ENCODE measurements around the gene CMPK2.

The CMPK2 gene

GRCh38 chr2:6872394-6872793 lies 6.7 kb upstream of the CMPK2 start:
- no peak overlapping the region for H3K4me2 ChIP-seq
- H3K4me3 ChIP-seq (IDR thresholded peaks at IDR 0.05; ENCODE audit: insufficient read depth, low read depth, low read length), result no peak overlapping the region
- H3K9ac ChIP-seq, result no peak overlapping the region
- H3K4me1 ChIP-seq (ENCODE audit: low read depth, poor library complexity, severe bottlenecking), result peaks cover 7% of the 10 kb centered on the region
- no peaks in the 10 kb centered on the region for H4K20me1 ChIP-seq (ENCODE audit: insufficient read depth)
- no peaks in the 10 kb centered on the region for H3K79me2 ChIP-seq (ENCODE audit: insufficient read depth, low read depth)
- no peaks in the 10 kb centered on the region for H3K27me3 ChIP-seq (ENCODE audit: insufficient read depth, low read depth)
- no peak overlapping the region for H2AFZ ChIP-seq (ENCODE audit: low read depth)
- no peaks in the 10 kb centered on the region for H3K36me3 ChIP-seq (ENCODE audit: insufficient read depth)
- no peak for TF ChIP-seq CTCF (conservative IDR thresholded peaks at IDR 0.05; ENCODE audit: low read depth, low read length)
- no peak overlapping the region for H3K27ac ChIP-seq

DNA sequence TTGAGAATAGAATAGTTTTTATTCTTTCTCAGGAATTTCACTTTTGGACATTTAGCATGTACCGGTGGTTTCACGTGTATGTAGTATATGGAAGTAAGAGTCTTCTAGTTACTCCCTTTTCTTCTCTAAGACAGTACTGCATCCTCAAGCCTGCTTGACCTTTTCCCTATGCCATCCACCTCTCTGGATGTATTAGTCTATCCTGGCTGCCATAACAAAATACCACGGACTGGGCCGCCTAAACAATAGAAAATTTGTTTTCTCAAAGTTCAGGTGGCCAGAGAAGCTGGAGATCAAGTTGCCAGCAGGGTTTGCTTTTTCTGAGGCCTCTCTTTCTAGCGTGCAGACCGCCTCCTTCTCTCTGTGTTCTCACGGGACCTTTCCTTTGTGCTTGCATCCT lies 1.3 kb upstream of the CMPK2 start:
- H3K27me3 ChIP-seq (ENCODE audit: insufficient read depth, low read depth), result no peaks in the 10 kb centered on the region
- peak overlapping the region; percentile 53; the same call in 1 of the 2 replicates for H3K4me2 ChIP-seq

DNA sequence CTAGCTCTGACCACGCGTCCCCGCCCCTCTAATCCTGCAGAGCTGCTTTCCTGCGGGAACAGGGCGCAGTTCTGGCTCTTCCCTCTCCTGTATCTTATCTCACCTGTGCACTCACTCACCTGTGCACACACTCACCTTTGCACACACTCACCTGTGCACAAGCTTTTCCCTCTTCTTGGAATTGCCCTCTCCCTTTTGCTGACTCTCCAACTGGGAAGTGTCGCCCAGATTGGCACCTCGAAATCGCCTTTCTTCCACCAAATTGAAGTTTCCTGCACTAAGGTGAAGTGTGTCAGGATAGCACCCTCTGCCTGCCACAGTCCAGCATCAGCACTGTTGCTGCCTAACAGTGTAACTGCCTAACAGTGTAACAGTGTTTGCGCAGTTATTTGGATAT lies 566 bp upstream of the CMPK2 start:
- Histone ChIP-seq H3K79me2 (ENCODE audit: insufficient read depth, low read depth) (no peaks in the 10 kb centered on the region), H3K9ac (no peak overlapping the region; the same call in 1 of the 2 replicates), H4K20me1 (ENCODE audit: insufficient read depth) (no peaks in the 10 kb centered on the region), H3K4me2 (peak overlapping the region; percentile 53), H3K36me3 (ENCODE audit: insufficient read depth) (no peaks in the 10 kb centered on the region), H2AFZ (ENCODE audit: low read depth) (peak overlapping the region; percentile 74), H3K4me1 (ENCODE audit: low read depth, poor library complexity, severe bottlenecking) (peaks cover 9% of the 10 kb centered on the region), H3K27me3 (ENCODE audit: insufficient read depth, low read depth) (no peaks in the 10 kb centered on the region), H3K4me3 (IDR thresholded peaks at IDR 0.05; ENCODE audit: insufficient read depth, low read depth, low read length) (peak overlapping the region; percentile 78), H3K27ac (no peak overlapping the region)
- TF ChIP-seq CTCF (conservative IDR thresholded peaks at IDR 0.05; ENCODE audit: low read depth, low read length), result peak; percentile 38

More for the DNA sequence above, 1.3 kb upstream of the CMPK2 start:
- Histone ChIP-seq H3K36me3 (ENCODE audit: insufficient read depth) (no peaks in the 10 kb centered on the region), H4K20me1 (ENCODE audit: insufficient read depth) (no peaks in the 10 kb centered on the region), H3K9ac (no peak overlapping the region), H3K4me1 (ENCODE audit: low read depth, poor library complexity, severe bottlenecking) (peaks cover 9% of the 10 kb centered on the region), H2AFZ (ENCODE audit: low read depth) (no peak overlapping the region), H3K4me3 (IDR thresholded peaks at IDR 0.05; ENCODE audit: insufficient read depth, low read depth, low read length) (no peak overlapping the region), H3K79me2 (ENCODE audit: insufficient read depth, low read depth) (no peaks in the 10 kb centered on the region), H3K27ac (no peak overlapping the region)
- no peak for TF ChIP-seq CTCF (conservative IDR thresholded peaks at IDR 0.05; ENCODE audit: low read depth, low read length)

GRCh38 chr2:6864923-6865345 lies 773 bp downstream of the CMPK2 start:
- no peaks in the 10 kb centered on the region for H3K79me2 ChIP-seq (ENCODE audit: insufficient read depth, low read depth)
- peaks cover 9% of the 10 kb centered on the region for H3K4me1 ChIP-seq (ENCODE audit: low read depth, poor library complexity, severe bottlenecking)
- no peak overlapping the region for H3K9ac ChIP-seq
- H3K27me3 ChIP-seq (ENCODE audit: insufficient read depth, low read depth), result no peaks in the 10 kb centered on the region
- H3K4me2 ChIP-seq, result no peak overlapping the region
- no peak overlapping the region for H3K27ac ChIP-seq
- no peak overlapping the region for H3K4me3 ChIP-seq (IDR thresholded peaks at IDR 0.05; ENCODE audit: insufficient read depth, low read depth, low read length)
- H4K20me1 ChIP-seq (ENCODE audit: insufficient read depth), result no peaks in the 10 kb centered on the region
- no peak overlapping the region for H2AFZ ChIP-seq (ENCODE audit: low read depth)
- H3K36me3 ChIP-seq (ENCODE audit: insufficient read depth), result no peaks in the 10 kb centered on the region
- no peak for TF ChIP-seq CTCF (conservative IDR thresholded peaks at IDR 0.05; ENCODE audit: low read depth, low read length)
